GM18868 (cell line): Measurements from ENCODE around the gene GPRC5A.
A peak's percentile ranks its signal among the peaks of the same experiment; 100 is the strongest.

Source experiments
- ATAC-seq: cut with Tn5 transposase; IDR thresholded peaks from one replicate; pipeline ENCODE4 v1.9.1; 2021; ENCODE audit warnings: mild to moderate bottlenecking, moderate library complexity; ENCODE audit not compliant: unreplicated experiment

The GPRC5A gene

DNA sequence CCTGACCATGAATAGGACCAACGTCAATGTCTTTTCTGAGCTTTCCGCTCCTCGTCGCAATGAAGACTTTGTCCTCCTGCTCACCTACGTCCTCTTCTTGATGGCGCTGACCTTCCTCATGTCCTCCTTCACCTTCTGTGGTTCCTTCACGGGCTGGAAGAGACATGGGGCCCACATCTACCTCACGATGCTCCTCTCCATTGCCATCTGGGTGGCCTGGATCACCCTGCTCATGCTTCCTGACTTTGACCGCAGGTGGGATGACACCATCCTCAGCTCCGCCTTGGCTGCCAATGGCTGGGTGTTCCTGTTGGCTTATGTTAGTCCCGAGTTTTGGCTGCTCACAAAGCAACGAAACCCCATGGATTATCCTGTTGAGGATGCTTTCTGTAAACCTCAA, 17.3 kb downstream of the GPRC5A start:
- no peak for ATAC-seq

DNA sequence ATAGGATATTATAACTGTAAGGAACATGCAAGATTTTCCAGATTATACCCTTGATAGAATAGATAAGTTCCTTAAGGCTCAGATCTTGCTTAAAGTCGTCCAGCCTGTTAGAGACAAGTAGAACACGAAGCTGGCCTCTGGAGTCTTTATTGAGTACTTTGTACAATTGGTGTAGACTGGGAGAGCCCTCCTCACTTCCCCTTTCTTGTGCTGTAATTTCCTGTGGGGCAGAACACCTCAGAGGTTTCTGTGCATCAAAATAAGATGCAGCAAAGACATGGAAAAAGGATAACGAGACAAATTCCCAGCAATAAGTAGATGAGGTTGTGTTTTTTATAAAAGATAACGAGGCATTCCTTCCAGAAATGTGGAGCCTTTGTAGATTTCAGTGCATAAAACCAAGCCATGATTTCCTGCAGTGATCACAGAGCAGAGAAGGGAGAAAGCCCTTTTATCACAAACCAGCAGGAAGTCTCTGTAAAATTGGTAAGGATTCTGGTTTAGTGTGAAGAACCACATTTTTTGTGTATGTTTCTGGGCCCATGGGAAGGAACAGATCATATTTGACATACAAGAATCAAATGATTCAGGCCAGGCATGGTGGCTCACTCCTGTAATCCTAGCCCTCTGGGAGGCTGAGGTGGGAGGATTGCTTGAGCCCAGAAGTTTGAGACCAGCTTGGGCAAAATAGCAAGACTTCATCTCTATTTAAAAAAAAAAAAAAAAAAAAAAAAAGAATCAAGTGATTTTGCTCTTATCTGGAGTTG, 18.0 kb downstream of the GPRC5A start:
- ATAC-seq = peak; percentile 84

DNA sequence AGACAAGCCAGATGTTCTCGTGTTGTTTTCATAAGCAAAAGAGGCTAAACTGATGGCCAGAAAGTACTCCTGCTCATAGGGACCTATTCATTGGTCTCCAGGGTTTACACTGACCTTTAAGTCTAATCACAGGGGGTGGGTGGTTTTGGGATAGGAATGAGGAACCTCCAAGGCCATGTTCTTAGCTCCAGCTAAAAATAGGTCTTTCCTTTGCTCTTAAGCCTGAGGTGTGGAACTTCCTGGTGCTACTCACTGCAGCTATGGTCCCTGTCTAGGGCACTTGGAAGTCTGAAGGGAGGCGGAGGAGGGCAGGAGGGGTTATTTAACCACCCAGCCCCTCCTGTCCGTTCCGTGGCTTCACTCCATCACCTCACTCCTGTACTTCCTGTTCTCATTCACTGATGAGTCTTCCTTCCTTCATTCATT, 18.6 kb downstream of the GPRC5A start:
- no peak for ATAC-seq

DNA sequence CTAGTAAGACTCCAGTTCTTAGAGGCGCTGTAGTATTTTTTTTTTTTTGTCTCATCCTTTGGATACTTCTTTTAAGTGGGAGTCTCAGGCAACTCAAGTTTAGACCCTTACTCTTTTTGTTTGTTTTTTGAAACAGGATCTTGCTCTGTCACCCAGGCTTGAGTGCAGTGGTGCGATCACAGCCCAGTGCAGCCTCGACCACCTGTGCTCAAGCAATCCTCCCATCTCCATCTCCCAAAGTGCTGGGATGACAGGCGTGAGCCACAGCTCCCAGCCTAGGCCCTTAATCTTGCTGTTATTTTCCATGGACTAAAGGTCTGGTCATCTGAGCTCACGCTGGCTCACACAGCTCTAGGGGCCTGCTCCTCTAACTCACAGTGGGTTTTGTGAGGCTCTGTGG, 21.3 kb downstream of the GPRC5A start:
- ATAC-seq = no peak

DNA sequence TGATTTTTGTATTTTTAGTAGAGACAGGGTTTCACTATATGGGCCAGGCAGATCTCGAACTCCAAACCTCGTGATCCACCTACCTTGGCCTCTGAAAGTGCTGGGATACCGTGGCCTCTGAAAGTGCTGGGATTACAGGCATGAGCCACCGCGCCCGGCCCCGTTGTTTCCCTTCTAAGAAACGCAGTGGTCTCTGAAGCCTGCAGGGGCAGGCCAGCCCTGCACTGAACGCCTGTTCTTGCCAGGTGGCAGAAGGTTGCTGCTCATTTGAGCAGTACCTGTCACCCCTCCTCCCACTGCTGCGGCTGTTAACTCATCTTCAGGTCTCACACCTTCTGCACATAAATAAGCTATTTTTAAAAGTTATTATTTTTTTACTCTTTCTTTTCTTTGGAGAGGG, 24.3 kb downstream of the GPRC5A start:
- no peak for ATAC-seq

DNA sequence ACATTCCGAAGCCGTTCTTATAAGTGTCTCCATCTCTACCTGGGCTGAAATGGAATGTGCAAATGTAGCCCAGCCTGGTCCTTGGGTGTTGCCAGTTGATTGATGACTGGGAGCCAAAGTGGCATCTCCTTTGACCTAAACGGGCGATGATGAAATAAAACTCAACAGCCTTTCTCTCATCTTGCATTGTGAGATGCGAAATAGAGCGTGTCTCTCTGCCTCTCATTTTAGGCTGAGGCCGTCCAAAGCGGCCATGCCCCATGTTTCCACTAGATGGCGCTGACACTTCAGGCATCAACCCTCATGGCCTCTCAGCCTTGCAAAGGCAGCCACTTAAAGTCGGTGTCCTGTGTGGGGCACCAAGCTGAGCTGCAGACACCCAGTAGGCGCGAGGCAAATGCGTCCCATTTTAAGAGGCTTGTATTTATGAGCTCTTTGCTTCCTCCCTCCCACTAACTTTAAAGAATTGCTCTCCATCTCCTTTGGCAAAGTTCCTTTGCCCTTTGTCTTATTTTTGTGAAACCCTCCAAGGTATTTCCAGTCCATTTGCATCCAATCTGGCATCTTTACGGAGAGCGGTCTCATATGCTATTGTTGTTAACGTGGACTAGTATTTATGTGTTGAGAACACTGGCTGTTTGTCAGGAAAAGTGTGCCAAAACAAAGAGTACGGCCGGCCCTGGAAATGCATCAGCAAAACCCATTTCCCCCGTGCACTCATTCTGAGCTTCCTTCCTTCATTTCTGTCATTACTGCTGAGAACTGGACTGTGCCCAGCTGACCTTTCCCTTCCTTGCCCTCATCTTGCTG, 25.0 kb downstream of the GPRC5A start:
- peak; percentile 99 for ATAC-seq

DNA sequence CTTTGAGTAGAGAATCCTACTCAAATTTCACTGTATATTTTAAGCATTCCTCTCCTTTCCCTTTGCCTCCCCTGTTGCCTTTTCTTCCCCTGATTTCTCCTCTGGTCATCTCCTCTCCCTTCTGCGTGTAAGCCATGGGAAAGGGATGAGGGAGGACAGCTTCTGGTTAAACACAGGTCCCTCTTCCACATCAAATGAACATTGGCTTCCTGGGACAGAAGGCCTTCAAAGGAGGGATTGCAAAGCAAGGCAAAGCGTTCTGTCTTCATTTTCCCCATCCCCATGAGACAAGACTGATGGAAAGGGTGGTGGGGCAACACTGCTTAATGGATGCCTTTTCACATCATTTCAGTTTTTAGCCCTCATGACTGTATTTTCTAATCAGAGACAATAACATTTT, 26.2 kb downstream of the GPRC5A start:
- ATAC-seq = no peak

DNA sequence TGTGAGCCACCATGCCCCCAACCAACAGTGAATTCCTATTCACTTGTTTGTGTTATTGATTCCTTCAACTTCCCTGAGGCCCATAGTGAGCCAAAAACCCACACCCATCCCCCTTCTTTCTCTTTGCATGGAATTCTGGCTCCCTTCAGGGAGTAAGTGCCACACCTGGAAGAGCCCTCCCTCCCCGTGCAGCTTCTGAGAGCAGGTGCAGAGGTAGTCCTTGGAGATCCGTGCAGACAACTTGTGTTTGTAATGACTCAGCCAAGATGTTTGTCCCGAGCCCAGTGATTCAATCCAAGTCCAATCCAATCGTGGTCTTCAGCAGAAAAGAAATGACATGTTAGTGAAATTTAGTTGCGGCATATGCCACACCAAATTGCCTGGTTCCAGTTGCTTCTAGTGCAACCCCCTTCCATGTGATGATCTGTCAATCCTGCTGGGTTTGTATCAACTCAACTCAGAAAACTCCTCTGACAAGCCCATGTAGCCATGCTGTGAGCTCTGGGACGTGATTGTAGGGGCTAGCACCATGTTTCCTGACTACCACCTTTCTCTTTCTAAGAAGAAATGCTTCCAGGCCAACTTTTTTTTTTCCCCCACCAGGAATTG, 27.5 kb downstream of the GPRC5A start:
- no peak for ATAC-seq

DNA sequence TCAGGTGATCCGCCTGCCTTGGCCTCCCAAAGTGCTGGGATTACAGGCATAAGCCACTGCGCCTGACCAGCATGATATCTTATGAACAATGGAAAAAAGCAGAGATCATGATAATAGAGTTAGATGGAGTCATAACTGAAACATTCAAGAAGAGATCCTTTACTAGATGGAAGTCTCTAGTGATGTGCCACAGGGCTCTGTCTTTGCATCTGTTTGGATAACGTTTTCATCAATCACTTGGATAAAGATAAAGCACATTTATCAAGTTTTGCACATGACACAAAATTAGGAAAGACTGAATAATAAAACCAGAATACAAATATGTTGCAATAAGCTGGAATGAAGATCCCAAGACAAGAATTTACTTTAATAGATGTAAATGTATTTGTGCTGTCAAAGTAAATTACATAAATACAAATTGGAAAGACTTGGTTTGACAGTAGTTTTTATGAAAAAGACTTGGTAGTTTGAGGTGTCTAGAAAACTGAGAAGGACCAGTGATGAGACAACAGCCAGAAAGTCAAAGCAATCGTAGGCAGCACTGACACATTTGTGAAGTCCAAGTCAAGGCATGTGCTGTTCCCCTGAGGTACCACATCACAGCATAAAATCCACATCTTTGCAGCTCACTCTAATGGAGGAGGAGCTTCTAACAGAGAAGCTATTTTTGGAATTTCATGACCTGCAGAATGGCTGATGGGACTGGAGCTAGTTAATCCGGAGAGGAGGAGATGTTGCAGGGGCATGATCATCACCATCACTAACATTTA, 28.5 kb downstream of the GPRC5A start:
- no peak for ATAC-seq

DNA sequence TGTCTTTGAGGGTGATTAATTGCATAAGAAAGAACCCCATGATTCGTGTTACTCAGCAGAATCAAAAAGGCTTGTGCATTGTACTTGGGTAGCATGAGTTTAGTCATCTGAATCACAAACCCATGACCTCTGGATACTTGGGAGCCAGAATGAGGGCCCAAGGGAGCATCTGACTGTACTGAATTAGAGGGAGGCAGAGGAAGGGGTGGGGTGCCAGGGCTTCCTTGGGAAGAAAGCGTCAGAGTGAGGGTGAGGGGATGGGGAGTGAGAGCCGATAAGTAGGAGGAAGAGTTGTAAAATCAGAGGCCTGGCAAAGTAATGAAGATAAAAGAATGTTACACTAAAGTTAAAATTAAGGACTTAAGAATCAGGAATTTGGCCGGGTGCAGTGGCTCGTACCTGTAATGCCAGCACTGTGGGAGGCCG, 30.8 kb downstream of the GPRC5A start:
- ATAC-seq = no peak

DNA sequence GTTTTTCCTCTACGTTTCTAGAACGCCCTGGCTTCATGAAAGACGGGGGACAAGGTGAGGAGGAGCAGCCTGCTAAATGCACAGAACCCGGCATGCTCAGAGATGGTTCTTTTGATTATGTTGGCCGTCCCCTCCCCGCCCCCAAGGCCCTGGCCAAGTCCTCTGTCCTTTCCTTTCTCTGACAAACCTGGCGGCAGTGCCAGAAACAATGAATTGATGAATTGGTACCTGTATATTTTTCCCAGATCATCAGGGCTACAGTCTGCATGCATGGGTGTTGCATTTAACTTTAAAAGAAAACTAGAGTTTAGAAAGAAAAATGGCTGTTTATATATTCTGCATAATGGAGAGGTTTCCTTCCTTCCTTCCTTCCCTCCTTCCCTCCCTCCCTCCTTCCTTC, 31.6 kb downstream of the GPRC5A start:
- ATAC-seq = no peak

DNA sequence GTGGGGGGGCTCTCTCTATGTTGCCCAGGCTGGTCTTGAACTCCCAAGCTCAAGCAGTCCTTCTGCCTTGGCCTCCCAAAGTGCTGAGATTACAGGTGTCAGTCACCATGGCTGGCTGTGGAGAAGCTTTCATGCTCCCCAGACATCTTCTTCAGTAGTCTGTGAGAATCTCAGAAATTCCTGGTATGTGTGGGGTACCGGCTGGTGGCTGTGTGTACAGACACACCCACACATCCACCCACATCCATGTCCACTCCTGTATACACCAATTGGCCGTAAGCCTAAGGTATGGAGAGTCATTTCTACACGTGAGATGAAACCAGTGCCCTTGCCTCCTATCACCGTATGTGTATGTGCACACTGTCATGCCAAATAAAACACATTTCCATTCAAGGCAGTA, 32.8 kb downstream of the GPRC5A start:
- ATAC-seq = no peak

DNA sequence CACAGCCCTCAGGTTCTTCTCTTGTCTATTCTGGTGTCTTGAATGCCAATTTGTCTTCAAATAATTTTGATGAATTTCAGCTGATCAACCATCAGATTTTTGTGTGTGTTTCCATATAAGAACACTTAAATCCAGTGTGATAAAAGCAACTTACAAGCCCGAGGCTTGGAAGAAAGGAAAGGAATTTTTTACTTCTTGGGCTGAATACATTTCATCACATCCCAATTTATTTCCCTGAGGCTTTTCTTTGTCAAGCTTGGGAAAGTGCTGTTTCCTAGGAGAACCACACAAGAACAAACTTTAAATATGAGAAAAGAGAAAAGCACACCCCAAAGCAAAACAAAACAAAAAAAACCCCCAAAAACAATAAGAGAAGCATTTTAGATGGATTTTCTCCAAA, 34.0 kb downstream of the GPRC5A start:
- no peak for ATAC-seq

DNA sequence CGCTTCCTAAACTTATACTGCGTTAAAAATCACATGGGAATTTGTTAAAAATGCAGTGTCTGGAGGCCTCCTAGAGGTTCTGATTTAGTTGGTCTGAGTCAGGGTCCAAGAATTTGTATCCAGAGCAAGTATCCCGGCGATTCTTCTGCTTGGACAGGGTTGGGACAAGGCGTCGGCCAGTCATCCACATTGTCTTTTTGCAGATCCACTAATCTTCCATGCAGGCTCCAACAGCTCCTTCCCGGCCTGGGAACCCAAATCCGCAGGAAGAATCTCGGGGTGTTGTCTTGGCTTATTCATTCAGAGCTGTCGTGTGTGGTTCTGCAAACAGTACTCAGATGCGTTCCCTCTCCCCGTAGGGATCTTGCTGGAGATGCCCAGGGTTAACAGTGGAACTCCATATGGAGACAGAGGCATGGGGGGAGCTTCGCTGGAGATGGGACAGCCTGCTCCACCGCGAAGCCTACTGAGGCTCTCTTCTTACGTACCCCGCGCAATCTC, 35.3 kb downstream of the GPRC5A start:
- no peak for ATAC-seq

DNA sequence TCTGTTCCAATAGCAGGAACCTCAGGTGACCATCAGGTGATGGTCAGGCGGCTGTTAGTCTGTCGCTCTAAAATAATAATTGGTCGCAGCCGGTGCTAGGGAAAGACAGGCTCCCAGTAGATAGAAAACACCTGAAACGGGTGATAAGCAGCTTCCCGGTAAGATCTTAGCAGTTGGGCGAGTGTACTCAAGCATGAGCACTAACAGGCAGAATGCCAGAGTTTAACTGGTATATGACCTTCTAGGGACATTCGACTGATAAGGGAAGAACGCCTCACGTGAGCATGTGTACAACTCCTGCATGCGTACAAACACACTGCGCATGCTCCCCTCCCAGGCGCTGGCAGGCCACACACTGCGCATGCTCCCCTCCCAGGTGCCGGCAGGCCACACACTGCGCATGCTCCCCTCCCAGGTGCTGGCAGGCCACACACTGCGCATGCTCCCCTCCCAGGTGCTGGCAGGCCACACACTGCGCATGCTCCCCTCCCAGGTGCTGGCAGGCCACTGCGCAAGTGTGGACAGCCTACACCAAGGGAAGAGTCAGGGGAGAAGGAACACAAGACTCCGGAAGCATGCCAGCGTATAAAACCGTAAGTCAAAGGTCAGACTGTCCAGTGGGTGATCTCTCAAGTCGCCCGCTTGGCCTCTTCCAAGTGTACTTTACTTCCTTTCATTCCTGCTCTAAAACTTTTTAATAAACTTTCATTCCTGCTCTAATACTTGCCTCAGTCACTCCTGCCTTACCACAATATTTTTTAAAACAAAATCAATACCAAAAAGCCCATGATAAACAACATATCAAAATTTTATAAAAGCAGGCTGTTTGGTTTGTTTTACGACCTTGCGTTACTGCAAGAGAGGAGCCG, 36.1 kb downstream of the GPRC5A start:
- peak; percentile 85 for ATAC-seq

DNA sequence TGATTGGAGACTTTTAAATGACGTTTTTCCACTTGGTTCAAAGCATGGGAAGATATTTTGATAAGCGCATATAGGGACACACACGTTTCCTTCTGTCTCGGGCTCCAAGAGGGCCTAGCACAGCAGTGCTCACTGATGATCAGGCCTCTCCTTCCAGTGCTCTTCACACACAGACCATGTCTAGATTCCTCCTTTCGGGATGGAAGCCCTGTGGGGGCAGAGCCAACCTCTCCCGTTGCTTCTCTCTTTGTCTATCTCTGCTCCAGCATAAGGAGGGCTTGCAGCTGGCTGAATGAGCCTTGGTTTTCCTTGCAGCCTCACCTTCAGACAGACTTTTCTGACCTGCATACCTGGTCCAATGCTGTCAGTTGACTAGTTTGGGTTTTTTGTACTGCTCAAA, 38.3 kb downstream of the GPRC5A start:
- ATAC-seq = no peak

DNA sequence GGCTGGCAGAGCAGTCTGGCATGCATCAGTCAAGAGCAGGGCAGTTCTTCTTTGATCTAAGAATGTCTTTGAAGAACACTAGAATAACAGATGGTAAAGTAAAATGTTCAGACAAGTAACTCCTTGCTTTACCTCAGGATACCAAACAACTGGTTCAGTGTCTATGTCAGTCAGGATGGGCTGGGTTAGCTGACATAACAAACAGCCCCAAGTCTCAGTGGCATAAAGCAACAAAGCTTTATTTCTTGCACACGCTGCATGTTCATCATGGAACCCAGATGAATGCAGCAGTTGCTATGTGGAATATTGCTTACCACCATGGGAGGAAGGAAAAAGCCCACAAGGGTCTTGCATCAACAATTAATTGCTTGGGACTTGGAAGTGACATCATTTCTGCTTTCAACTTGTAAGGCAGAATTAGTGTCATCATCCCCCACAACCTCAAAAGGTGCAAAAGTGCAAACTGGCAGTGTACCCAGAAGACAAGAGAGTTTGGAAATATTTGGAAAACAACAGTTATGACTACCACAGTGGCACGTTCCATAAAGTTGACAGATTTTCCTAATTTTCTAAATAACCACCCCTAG, 39.4 kb downstream of the GPRC5A start:
- ATAC-seq = no peak

DNA sequence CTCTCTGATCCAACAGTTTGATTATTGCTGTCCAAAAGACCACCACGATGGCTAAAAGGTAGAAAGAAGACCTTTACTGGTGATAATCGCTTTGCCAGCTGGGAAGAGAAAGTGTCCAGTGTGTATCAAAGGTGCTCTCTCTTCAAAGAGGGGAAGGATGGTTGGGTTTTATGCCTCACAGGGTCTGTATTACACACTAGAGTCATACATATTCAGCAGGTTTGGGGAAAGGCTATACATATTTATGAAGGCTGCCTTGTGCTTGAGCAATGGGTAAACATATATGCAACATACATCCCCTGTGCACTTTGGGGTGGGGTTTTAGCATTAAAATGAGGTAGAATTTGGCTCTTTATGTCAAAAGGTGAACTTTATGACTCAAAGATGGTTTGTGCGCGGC, 42.4 kb downstream of the GPRC5A start:
- ATAC-seq = no peak

DNA sequence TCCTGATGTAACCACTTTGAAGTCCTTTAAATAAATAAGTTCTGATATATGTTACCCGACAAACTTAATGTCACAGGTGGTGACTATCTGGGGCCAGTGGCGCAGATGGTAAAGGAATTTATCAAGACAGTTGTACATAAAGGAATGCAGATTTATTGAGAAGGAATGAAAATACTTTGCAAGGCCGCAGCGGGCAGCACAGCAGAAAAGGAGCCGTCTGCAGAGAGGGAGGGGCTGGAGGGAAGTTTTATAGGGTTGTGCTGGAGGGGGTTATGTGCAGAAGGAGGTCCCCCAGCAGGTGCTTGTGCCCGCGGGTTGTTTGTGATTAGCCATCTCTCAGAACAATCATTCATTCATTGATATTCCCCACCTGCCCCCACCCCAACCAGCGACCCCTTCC, 43.2 kb downstream of the GPRC5A start:
- ATAC-seq = no peak
